Right renal pelvis (tissue), 4 donors: ENCODE measurements around the gene NCOR2. TPM values are rescaled to one million over a fixed set of nuclear protein-coding genes. Genes with fewer than 3 reads are reported as not detected.
A peak's percentile ranks its signal among the peaks of the same experiment; 100 is the strongest.

Source experiments
- DNase-seq, 4 donors: peaks; one replicate each; pipeline ENCODE4 v3.0.0-alpha.2; 2013; ENCODE audit warnings: low read depth in 4 of 4, low spot score in 3 of 4, missing footprints in 1 of 4
- polyA plus RNA-seq, 4 donors: library from polyadenylated mRNA; unstranded; fragments of 120-200 nt; gene quantifications; one replicate each; pipeline ENCODE4 v1.2.1, GENCODE V29; 2013; ENCODE audit not compliant: insufficient read length in 4 of 4

NCOR2 gene
- polyA plus RNA-seq, 4 donors = 67.8 to 97.3 (median 73.0) TPM

DNA sequence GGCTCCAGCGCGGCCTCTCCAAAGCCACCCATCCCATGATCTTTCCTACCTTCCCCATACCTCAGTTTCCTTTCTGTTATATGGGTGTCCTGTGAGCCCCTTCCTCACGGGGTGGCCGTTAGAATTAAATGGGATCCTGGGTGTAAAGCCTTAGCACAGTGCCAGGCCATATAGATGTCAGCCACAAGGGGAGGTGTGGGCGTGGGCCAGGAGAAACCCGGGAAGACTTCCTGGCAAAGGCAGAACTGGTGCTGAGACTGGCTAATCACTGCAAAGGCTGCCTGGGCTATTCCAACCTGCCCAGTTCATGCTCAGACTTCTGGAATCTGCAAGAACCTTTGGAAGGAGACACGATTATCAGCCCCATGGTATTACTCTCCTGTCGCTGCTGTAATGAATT, 11.0 kb upstream of the NCOR2 start:
- no peak for DNase-seq

DNA sequence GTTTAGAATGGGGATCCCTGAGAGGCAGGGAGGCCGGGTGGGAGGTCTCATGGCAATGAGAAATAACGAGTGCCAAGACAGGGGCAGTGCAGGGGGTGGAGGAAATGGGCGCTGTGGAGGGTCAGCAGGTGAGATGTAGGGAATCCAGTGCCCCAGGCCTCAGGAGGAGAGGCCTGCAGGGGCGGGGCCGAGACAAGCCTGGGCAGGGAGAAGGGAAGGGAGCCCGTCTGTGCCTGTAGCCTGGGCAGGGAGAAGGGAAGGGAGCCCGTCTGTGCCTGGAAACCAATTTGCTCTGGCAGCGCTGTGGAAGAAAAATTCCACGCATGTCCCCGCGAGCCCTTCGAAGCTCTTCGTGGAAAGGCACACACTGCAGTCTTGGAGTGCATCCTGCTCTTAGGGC, 10.6 kb upstream of the NCOR2 start:
- no peak for DNase-seq

DNA sequence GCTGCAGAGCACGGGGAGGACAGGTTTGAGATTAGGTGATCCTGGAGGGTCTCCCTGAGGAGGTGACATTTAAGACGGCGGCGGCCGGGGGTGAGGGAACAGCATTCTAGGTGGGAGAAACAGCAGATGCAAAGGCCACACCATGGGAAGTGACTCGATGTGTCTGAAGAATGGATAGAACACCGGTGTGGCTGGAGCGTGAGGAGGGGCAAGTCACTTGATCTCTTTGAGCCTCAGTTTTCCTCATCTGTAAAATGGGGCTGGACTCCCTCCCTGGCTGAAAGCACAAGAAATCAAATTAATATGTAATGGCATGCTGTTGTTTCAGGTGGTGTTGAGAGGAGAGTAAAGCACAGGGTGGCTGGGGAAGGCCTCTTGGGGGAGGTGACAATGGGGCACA, 10.0 kb upstream of the NCOR2 start:
- DNase-seq = no peak

DNA sequence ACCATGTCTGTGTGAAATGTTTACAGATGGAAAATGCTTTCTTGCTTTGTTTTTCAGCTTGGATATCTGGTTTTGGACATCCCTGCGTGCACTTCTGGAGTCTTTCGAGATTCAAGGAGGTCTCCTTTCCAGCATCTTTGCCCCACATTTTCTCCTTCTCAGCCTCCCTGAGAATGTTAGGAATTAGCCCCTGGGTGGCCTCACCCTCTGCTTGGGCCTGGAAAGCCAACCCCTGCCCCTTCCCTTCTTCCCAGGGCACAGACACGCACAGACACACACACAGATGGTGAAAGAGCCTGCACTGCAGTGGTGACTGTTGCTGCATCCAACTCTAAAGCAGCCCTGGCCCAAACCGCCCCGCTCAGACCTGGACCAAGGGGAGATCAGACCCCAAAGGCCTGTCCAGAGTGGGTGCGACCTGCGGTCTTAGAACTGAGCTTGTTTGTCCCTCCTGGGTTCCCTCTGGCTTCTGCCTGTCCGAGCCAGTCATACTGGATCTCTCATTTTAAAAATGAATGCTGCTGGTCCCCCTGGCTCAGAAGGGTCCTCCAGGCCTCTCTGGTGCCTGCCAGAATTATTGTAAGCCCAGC, 8.7 kb upstream of the NCOR2 start:
- DNase-seq = no peak

DNA sequence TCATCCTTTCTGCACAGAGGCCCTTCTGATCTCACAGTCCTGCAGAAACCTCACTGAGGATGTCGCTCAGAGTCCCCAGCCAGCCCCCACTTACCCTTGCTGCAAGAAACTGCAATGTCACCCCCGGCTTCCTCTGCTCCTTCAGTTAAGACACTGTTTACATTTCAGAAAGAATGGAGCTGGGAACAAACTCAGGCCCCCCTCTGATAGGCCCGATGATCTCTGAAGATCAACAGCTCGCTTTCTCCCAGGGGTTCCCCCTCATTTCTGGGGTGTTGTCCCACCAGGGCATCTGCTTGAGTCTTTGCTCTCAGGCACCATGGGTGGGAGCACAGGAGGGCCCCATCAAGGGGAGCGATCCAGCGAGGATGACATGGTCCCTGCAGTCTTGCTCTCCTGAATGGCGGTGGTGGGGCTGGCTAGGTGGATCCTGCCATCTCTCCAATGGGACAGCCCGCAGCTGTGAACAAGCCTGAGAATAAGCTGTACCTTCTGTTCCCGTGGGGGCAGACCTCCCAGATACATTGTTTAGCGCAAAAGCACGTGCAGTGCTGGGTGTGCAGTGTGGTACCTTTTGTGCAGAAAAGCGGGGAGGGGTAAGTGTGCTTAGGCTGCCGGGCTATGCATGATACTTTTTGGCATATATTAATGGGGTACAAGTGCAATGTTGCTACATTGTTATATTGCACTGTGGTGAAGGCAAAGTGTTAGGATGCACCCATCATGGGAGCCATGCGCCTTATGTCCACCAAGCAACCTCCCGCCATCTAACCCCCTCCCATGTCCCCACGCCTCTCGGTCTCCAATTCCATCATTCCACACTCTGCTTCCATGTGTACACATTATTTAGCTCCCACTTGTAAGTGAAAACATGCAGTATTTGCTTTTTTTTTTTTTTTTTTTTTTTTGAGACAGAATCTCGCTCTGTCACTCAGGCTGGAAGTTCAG, 6.7 kb upstream of the NCOR2 start:
- DNase-seq = no peak

DNA sequence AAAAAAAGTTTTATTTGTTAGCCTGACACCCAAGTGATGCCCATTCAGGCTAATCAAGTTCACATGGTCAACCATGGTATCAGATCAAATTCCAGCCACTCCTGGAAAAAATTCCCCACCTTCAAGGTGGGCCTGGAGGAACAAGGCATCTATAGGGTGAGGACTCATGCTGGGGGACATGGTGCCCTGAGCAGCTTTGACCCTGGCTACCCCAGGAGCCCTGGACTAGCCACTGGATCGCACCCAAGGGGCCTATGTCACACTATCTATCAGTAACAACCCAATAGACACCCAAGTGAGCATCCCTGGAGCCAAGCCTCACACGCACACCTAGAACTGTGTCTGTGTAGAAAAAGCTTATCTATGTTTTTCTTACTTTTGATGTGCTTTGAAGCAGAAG, 4.1 kb upstream of the NCOR2 start:
- DNase-seq = no peak

DNA sequence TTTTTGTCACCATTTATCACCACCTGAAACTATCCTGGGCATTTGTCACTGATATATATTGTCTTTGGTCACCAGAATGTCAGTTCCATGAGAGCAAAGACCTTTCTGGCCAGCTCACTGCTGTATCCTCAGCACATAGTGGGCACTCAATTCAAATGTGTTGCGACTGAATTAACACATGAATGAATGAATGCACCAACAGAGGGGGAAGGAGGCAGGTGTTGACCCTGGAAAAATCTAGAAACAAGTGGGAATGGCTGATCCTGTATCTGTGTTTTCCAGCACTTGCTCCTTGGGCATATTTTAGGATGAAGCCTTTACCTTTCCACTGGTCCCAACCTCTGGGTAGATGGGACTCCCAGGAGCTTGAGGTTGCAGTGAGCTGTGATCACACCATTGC, 3.4 kb upstream of the NCOR2 start:
- no peak for DNase-seq

DNA sequence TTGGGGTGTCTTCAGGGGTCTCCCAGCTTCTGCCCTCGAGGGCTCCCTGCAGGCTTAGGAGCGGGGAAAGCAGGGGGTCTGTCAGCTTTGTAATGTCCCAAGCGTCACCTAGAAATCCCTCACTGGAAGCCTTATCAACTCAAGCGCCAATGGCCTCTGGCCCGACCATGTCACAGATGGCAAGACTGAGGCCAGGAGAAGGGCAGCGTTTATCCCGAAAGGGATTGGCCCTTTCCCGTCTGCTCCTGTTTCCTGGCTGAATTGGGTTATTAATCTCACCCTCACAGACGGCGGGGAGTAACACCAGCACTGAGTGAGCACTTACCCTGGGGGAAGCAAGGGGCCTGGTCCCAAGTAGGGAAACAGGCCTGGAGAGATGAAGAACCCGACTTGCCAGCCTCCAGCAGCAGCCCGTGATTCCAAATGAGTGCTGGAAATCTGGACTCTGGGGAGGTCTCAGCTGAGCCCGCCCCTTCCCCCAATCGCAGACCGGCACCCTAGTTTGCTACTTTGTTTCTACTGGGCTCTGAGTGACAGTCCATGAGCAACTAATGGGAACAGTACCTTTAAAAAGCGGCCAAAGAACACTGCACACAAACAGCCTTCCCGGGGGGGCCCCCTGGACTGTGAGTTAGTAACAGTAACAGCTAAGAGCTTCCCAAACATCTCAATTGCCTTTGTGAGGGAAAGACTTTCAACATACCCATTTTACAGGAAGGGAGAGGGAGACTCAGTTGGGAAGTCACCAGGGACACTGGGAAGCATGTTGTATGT, 2.1 kb upstream of the NCOR2 start:
- no peak for DNase-seq

DNA sequence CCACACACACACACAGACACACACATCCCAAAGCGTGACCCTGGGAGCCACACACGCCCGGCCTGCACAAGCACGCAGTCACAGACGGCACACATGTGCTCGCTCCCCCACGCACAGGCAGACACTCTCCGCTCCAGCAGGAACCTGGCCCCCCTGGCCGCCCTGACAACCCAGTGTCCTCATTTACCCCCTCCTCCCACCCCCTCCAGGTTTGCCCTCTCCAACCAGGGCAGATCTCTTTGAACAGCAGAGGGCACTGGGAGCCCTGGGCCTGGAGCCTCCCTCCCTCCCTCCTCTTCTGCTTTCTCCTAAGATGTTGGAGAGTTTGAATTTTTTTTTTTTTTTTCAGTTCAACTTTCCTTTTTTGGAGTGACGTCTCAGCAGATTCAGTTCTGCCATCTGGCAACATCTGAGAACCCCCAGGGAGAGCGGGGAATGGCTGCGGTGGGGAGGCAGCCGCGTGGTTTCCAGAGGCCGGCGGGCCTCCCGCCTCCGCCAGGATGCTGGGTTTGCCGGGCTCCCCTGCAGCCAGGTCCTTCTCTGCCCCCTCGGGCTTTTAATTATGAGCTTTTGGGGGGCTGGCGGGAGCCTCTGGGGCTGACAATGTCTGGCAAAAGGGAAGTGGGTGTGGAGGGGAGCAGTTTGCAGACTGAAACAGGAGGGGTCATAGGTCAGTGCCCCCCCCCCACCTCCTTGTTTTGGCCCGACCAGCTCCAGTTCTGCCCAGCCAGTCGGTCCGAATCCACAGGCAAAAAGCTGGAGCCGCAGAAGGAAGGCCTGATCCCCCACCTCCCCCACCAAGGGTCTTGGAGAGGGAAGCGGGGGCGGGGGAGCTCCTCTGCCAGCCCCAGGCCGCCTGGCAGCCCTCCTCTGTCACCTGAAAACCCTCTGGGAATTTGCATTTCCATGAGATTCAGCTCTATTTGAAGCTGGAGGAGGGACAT, 1.3 kb upstream of the NCOR2 start:
- DNase-seq = no peak

DNA sequence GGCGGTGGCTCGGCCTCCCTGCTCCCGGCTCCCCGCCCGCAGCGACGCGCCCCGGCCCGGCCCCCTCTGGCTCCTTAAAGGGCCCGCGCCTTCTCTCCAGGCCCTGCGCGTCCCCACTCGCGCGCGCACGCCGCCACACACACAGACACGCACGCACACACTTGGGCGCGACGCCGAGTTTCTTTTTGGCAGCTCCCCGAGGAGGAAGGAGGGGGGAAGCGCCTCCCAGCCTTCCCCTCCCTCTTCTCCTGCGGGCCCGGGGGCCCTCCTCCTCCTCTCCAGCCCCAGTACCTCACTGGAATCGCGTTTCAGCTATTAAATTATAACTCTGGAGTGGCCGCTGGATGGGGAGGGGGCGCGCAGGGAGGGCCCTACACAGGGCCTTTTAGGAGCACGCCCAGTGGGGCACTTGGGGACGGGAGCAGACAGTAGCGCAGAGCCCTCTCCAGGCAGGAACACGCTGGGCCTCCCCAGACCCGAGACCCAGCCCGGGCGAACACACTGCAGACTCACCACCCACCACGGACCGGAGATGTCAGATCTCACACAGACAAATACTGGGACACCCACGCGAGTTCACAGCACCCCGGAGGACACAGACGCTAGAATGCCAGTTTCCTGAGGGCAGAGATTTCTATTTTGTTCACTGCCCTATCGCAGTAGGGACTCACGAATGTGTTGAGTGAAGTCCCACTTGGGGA, 411 bp upstream of the NCOR2 start:
- peak in 3 of 4 donors; percentile 78 to 86 (median 82) for DNase-seq

DNA sequence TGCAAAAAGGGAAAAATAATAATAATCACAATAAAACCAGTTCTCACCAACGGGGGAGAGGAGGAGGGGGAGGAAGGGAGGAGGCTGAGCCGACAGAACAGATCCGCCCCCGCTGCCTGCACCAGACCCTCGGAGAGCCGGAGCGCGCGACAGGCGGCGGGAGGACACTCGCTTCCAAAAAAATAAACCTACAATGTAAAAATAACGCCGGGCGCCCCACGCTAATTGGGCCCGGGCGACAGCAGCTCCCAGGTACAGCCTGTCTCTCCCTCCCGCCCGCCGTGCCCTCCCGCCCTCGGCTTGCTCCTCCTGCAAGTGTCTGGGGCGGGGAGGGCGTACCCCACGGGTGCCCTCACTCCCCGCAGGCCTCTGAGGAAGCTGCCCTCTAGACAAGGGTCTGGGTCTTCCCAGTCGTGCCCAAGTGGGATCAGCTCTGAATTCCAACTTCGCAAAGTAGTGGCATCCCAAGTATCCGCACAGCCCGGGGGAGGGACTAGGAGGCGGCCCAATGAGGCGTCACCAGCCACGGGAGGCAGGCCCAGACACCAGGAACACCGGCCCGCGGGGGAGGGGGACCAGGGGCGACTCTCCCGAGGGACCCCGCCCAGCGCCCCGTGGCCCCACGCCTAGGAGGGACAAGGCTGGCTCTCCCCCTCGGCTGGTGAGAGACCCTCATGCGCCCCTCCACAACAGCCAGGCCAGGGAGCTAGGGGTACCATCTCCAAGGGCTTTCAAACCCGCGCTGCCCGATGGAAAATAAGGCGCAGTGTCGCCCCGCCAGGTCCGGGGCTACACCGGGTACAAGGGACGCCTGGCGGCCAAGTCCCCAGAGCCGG, 1.0 kb downstream of the NCOR2 start:
- DNase-seq = peak in 2 of 4 donors; percentile 74

DNA sequence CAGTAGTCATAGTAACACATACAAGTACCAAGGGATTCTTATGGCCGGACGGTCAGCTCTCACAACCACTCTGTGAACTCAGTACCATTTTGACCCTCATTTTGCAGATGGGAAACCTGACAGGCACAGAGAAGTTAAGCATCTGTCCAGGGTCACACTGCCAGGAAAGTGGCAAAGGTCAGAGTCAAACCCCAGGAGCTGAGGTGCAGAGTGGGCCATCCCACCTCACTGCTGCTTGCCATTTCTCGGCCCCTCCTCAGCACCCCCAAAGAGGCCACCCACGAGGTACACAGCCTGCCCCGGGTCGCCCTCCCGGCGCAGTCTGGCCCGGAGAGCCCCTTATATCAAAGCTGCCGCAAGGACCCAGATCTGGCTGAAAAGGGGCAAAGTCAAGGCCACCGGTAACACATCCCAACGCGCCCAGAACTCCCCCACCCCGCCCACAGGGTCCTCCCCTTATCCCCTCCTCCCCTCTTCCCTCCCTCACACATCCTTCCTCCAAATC, 1.7 kb downstream of the NCOR2 start:
- DNase-seq = no peak

DNA sequence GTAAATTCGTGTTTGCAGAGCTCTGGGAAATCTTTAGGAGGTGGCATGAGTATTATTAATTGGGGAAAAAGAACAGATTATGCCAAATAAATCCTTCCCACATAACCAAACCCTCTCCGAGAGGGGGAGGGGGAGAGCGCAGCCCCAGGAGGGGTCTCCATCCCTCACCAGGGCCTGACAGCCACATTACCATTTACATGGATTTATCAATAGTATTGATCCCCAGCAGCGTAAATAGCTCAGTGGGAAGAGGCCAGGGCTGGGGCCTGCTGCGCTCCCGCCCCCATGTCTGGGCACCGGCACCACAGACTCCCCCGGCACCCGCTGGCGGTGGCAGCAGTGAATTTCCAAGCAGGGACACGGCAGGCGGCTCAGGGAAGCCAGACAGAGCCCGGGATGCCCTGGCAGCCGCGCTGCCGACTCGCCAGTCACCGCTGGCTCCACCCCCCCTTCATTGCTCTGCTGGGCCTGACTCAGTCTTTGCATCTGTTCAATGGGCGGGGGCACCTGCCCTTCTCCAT, 2.4 kb downstream of the NCOR2 start:
- DNase-seq = no peak

DNA sequence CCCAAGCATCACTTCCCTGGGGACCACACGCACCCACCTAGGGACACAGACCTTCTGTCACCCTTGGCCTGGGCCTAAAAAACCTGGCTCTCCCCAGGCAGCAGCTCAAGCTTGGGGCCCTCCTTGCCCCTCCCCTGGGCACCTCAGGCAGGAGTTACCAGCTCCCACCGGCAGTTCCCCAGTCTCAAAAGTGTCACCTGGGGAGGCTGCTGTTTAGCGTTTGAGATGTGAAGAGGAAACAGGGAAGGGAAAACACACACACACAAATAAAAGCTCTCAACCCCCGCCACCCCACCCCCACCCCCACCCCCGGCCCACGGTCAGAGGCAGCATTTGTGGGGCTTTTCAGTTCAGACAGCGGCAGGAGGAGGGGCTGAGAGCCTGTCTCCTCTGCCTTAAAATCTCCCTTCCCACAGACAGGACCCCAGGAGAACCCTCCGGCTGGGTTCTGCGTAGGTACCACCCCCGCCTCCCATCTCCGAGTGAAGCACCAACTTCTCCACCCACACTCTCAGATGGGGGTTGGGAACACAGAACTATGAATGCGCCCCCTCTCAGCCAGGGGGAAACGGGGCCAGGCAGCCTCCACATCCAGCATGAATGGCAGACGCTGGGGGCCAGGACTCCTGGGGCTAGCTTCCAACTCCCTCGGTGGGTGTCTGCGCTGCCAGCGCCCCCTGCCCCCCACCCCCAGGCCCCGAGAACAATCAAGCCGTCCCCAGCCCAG, 3.0 kb downstream of the NCOR2 start:
- DNase-seq = no peak

DNA sequence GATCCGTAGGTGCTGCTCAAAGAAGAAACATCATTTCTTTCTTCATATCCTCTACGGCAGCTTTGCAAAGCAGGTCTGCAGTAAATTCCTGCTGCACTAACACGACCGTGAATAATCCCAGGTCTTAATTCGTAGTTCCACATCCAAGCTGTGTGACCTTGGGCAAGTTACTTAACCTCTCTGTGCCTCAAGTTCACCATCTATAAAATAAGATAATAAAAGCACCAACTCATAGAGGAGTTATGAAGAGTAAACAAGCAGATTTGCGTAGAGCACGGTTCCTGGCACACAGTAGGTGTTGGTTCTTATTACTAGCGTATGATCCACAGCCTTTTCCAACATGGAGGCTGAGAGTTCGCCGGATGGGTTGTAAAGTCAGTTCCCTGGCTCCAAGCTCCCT, 3.6 kb downstream of the NCOR2 start:
- DNase-seq = no peak

DNA sequence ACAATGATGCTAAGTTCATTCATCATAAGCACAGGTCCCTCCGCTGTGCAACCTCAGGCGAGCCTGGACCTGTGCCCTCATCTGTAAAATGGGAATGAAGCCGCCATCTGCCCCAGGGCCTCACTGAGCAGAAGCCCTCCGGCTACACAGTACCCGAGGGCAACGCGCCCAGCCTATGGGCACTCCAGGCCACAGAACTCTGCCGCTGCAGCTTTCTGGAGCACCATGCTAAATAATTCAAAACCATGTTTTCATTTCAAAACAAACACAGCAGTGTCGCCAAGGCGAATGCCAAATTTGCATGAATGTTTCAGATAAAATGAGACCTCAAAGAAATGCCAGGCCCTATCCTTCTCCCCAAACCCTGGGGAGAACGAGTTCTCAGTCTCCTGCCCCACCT, 4.0 kb downstream of the NCOR2 start:
- DNase-seq = no peak

DNA sequence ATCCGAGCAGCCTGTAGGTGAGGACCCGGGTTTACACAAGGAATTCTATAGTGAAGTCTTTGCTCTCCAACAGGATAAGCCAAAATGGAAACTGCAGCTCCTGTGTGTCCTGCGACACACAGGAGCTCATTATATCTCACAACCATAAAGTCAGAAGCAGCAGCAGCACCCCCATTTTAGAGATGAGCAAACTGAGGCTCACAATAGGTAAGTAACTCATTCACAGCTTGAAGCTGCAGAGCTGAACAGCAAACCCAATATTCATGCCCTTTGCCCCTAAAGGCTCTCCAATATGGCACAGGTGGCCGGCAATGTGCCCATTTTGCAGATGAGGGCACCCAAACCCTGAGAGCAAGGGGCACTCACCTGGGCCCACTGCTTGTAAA, 4.6 kb downstream of the NCOR2 start:
- DNase-seq = no peak
